GM23248 (cell line): ENCODE results near the gene AMBRA1. TPM values are rescaled to one million over a fixed set of nuclear protein-coding genes. Genes with fewer than 3 reads are reported as not detected.

Experiments
- DNase-seq: peaks from one replicate; pipeline ENCODE4 v3.0.0-alpha.2; 2015
- H2AFZ ChIP-seq: fragments of 200-600 bp; sonication (generic); 2 replicates; pipeline ENCODE4 v1.6.1; 2016; ENCODE audit warnings: antibody characterized with exemption
- H3F3A ChIP-seq: fragments of 200-600 bp; sonication (generic); 2 replicates; pipeline ENCODE4 v1.6.1; 2016; ENCODE audit warnings: mild to moderate bottlenecking, antibody characterized with exemption, mixed run types; ENCODE audit not compliant: insufficient read depth
- H3K27ac ChIP-seq: fragments of 200-600 bp; sonication (generic); 2 replicates; pipeline ENCODE4 v1.5.1; 2016; ENCODE audit warnings: mild to moderate bottlenecking
- H3K27me3 ChIP-seq: fragments of 200-600 bp; sonication (generic); replicated peaks from 2 replicates; pipeline ENCODE4 v1.6.1; 2016; ENCODE audit warnings: mild to moderate bottlenecking; ENCODE audit not compliant: insufficient read depth
- H3K36me3 ChIP-seq: fragments of 200-600 bp; sonication (generic); 2 replicates; pipeline ENCODE4 v1.6.1; 2016; ENCODE audit warnings: low read depth, mild to moderate bottlenecking
- H3K4me1 ChIP-seq: fragments of 200-600 bp; sonication (generic); 2 replicates; pipeline ENCODE4 v1.6.1; 2016; ENCODE audit warnings: mild to moderate bottlenecking; ENCODE audit not compliant: insufficient read depth
- H3K4me2 ChIP-seq: fragments of 200-600 bp; sonication (generic); one replicate; pipeline ENCODE4 v1.6.1; 2016; ENCODE audit warnings: mild to moderate bottlenecking; ENCODE audit not compliant: unreplicated experiment
- H3K4me3 ChIP-seq: fragments of 200-600 bp; sonication (generic); 2 replicates; pipeline ENCODE4 v1.5.1; 2016; ENCODE audit warnings: mild to moderate bottlenecking
- H3K79me2 ChIP-seq: fragments of 200-600 bp; sonication (generic); 2 replicates; pipeline ENCODE4 v1.6.1; 2016; ENCODE audit warnings: mild to moderate bottlenecking; ENCODE audit not compliant: insufficient read depth
- H3K9ac ChIP-seq: fragments of 200-600 bp; sonication (generic); 2 replicates; pipeline ENCODE4 v1.6.1; 2016; ENCODE audit warnings: mild to moderate bottlenecking
- H3K9me2 ChIP-seq: fragments of 200-600 bp; sonication (generic); 2 replicates; pipeline ENCODE4 v1.6.1; 2016; ENCODE audit warnings: mixed run types, mild to moderate bottlenecking, moderate library complexity; ENCODE audit not compliant: insufficient read depth
- H3K9me3 ChIP-seq: fragments of 200-600 bp; sonication (generic); one replicate; pipeline ENCODE4 v1.6.1; 2017; ENCODE audit warnings: low read depth
- H4K20me1 ChIP-seq: fragments of 200-600 bp; sonication (generic); 2 replicates; pipeline ENCODE4 v1.6.0; 2016; ENCODE audit not compliant: insufficient read depth
- EZH2 ChIP-seq: fragments of 200-600 bp; sonication (generic); IDR thresholded peaks from 2 replicates; pipeline ENCODE4 v1.6.1; 2018; ENCODE audit warnings: antibody characterized with exemption, mild to moderate bottlenecking; ENCODE audit not compliant: insufficient read depth, poor library complexity, severe bottlenecking
- EZH2phosphoT487 ChIP-seq: fragments of 200-600 bp; sonication (generic); IDR thresholded peaks from 2 replicates; pipeline ENCODE4 v1.6.1; 2018; ENCODE audit warnings: antibody characterized with exemption, moderate library complexity, mild to moderate bottlenecking, low read depth; ENCODE audit not compliant: insufficient read depth
- WGBS, 2 experiments: methylation state at CpG; one replicate each; pipeline ENCODE4 v1.1.6; 2015 to 2017; ENCODE audit warnings: low lambda C conversion rate in 2 of 2, low coverage in 1 of 2; ENCODE audit errors: missing lambda C conversion rate in 2 of 2; 5-methylcytosine and 5-hydroxymethylcytosine counted together
- in situ Hi-C: fragments of 300-500 bp; cut with MboI; formaldehyde crosslinking; loops from 2 replicates; pipeline ENCODE4 v1.15.0; 2020
- polyA plus RNA-seq: library from polyadenylated mRNA; unstranded; fragments of >200 nt; fragmentation: Nextera tagmentation; extraction: Ambion mirVana; gene quantifications from 2 replicates; pipeline ENCODE4 v1.2.1, GENCODE V29; 2016
- total RNA-seq: library from RNA; depleted of rRNA; stranded (reverse); fragments of >200 nt; shearing (Covaris generic); gene quantifications from 2 replicates; pipeline ENCODE4 v1.2.3, GENCODE V29; 2014

The AMBRA1 gene
- total and polyA plus RNA-seq, 2 experiments from 2014 or later, result 5.0 to 46.0 TPM

GRCh38 chr11:46498968-46499367 is 94.9 kb downstream of the AMBRA1 start:
- H3K36me3 ChIP-seq, result peaks cover 3% of the 10 kb centered on the region; the same call in 1 of the 2 replicates
- no peak for TF ChIP-seq EZH2
- no peak for TF ChIP-seq EZH2phosphoT487
- 96 to 100% methylated on average over 2 of the region's 2 CpGs for WGBS, 2 experiments
- no peaks in the 10 kb centered on the region; the same call in 1 of the 2 replicates for H3K79me2 ChIP-seq
- H3K4me1 ChIP-seq, result no peaks in the 10 kb centered on the region
- no peak overlapping the region for H2AFZ ChIP-seq
- no peaks in the 10 kb centered on the region; the same call in 1 of the 2 replicates for H4K20me1 ChIP-seq
- H3K9me3 ChIP-seq, result no peaks in the 10 kb centered on the region
- no peaks in the 10 kb centered on the region for H3K27me3 ChIP-seq
- no peak overlapping the region for H3K9ac ChIP-seq
- H3F3A ChIP-seq, result no peaks in the 10 kb centered on the region
- DNase-seq, result no peak
- H3K4me2 ChIP-seq, result no peak overlapping the region
- no peak overlapping the region for H3K27ac ChIP-seq
- no peaks in the 10 kb centered on the region for H3K9me2 ChIP-seq
- H3K4me3 ChIP-seq, result no peak overlapping the region
- in situ Hi-C loops, result no loop called here

GRCh38 chr11:46498179-46498578 is 95.6 kb downstream of the AMBRA1 start:
- TF ChIP-seq EZH2phosphoT487 (no peak), EZH2 (no peak)
- 19 to 21% methylated on average over 1 of the region's 1 CpG for WGBS, 2 experiments

DNA sequence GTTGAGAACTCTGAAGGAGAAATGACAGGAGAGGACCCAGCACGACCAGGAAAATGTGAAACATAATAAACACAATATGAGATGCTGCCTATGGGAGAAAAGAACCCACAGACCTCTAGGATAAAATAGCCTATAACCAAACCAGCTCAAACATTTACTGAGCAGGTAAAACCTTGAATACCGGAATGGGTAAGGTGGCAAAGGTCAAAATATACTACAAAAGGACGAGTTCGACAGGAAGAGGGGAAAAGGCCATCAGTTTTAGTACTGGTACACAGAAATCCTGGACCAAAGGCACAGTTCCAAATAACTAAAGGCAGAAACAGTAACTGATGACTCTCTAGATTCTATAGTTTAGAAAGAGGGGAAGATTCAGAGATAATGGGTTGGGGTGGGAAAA is 96.3 kb downstream of the AMBRA1 start:
- no peaks in the 10 kb centered on the region; the same call in 1 of the 2 replicates for H4K20me1 ChIP-seq
- H2AFZ ChIP-seq, result no peak overlapping the region
- H3K79me2 ChIP-seq, result no peaks in the 10 kb centered on the region; the same call in 1 of the 2 replicates
- no peak for DNase-seq
- H3F3A ChIP-seq, result no peaks in the 10 kb centered on the region
- WGBS, 2 experiments, result 78 to 82% methylated on average over 4 of the region's 4 CpGs
- H3K9me2 ChIP-seq, result no peaks in the 10 kb centered on the region
- no peak overlapping the region for H3K4me3 ChIP-seq
- H3K27ac ChIP-seq, result no peak overlapping the region
- H3K9ac ChIP-seq, result no peak overlapping the region
- in situ Hi-C loops, result no loop called here
- no peak for TF ChIP-seq EZH2phosphoT487
- no peak for TF ChIP-seq EZH2
- no peaks in the 10 kb centered on the region for H3K27me3 ChIP-seq
- peaks cover 3% of the 10 kb centered on the region; the same call in 1 of the 2 replicates for H3K36me3 ChIP-seq
- no peak overlapping the region for H3K4me2 ChIP-seq
- H3K4me1 ChIP-seq, result no peaks in the 10 kb centered on the region
- no peaks in the 10 kb centered on the region for H3K9me3 ChIP-seq

More at GRCh38 chr11:46498179-46498578, 95.6 kb downstream of the AMBRA1 start:
- Histone ChIP-seq H3K27ac (no peak overlapping the region), H4K20me1 (no peaks in the 10 kb centered on the region; the same call in 1 of the 2 replicates), H3F3A (no peaks in the 10 kb centered on the region), H3K4me1 (no peaks in the 10 kb centered on the region), H3K36me3 (peaks cover 3% of the 10 kb centered on the region; the same call in 1 of the 2 replicates), H3K4me2 (no peak overlapping the region), H3K9me3 (no peaks in the 10 kb centered on the region), H3K9me2 (no peaks in the 10 kb centered on the region), H3K79me2 (no peaks in the 10 kb centered on the region; the same call in 1 of the 2 replicates), H3K9ac (no peak overlapping the region), H3K4me3 (no peak overlapping the region), H3K27me3 (no peaks in the 10 kb centered on the region), H2AFZ (no peak overlapping the region)
- in situ Hi-C loops, result no loop called here
- DNase-seq, result no peak

DNA sequence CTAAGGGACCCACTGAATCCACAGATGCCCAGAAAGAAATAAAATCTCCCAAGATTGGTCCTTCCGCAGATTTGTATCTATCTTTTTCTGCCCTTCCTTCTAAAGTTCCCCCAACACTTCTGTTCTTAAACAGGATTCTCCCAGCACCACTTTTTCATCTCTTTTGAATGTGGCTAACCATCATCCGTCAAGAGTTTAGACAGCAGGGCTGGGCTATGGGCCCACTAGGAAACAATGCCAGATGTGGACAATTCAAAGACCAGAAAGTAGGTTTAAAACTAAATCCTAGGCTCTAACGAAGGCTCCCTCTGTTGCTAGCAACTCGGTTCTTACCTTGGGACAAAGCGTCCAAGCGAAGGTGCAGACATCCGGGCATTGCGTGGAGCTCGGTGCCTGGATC is 100.0 kb downstream of the AMBRA1 start:
- H3F3A ChIP-seq, result peaks cover 6% of the 10 kb centered on the region; the same call in 1 of the 2 replicates
- peaks cover 9% of the 10 kb centered on the region; the same call in 1 of the 2 replicates for H3K4me1 ChIP-seq
- in situ Hi-C loops, result no loop called here
- H3K9me2 ChIP-seq, result no peaks in the 10 kb centered on the region
- peaks cover 3% of the 10 kb centered on the region; the same call in 1 of the 2 replicates for H3K36me3 ChIP-seq
- H3K9me3 ChIP-seq, result no peaks in the 10 kb centered on the region
- no peaks in the 10 kb centered on the region for H3K27me3 ChIP-seq
- no peaks in the 10 kb centered on the region; the same call in 1 of the 2 replicates for H4K20me1 ChIP-seq
- DNase-seq, result no peak
- TF ChIP-seq EZH2, result no peak
- TF ChIP-seq EZH2phosphoT487, result no peak
- H3K79me2 ChIP-seq, result no peaks in the 10 kb centered on the region; the same call in 1 of the 2 replicates
- H3K4me3 ChIP-seq, result no peak overlapping the region
- H2AFZ ChIP-seq, result no peak overlapping the region
- H3K27ac ChIP-seq, result no peak overlapping the region
- H3K4me2 ChIP-seq, result no peak overlapping the region
- 90 to 92% methylated on average over 9 of the region's 9 CpGs for WGBS, 2 experiments
- H3K9ac ChIP-seq, result no peak overlapping the region
